ENCODE measurements around the gene HPSE.

HPSE gene

GRCh38 chr4:83334425-83335241 lies at the start of gene HPSE:
Gene HPSE, minus strand, starts transcription at chr4:83334848. Its CDS starts 66 bp downstream, at chr4:83334782.
- Histone ChIP-seq H3K36me3 (ENCODE audit: control insufficient read depth in 2 of 2, insufficient read depth in 2 of 2, low read length in 2 of 2) (no peaks in the 10 kb centered on the region), H3K9me3 (ENCODE audit: control insufficient read depth in 2 of 2, low read length in 2 of 2) (no peaks in the 10 kb centered on the region), H3K4me3 (ENCODE audit: low read length in 2 of 2) (peak within 1 kb of the TSS; percentile 67 to 82), H3K27ac (ENCODE audit: low read depth in 2 of 2, low read length in 2 of 2) (peak within 1 kb of the TSS in 1 of 2 donors; percentile 56), H3K9ac (ENCODE audit: low read depth in 1 of 2, low read length in 2 of 2) (peak within 1 kb of the TSS; percentile 60 to 63), H3K4me1 (ENCODE audit: control insufficient read depth in 2 of 2, insufficient read depth in 2 of 2, low read length in 2 of 2) (peaks cover 2 to 3% of the 10 kb centered on the region in 2 donors), H3K27me3 (ENCODE audit: control insufficient read depth in 2 of 2, insufficient read depth in 2 of 2, low read length in 2 of 2) (no peaks in the 10 kb centered on the region)

DNA sequence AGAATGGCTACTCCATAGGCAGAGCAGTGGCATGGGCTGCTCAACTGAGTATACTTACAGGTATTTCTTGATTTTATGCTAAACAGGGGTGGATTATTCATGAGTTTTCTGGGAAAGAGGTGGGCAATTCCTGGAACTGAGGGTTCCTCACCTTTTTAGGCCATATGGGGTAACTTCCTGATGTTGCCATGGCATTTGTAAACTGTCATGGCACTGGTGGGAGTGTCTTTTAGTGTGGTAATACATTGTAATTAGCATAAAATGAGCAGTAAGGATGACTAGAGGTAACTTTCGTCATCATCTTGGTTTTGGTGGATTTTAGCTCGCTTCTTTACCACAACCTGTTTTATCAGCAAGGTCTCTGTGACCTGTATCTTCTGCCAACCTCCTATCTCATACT lies 48.2 kb upstream of the HPSE start:
- H3K27ac ChIP-seq (ENCODE audit: low read depth in 2 of 2, low read length in 2 of 2), result no peak overlapping the region

GRCh38 chr4:83381173-83381572 lies 46.5 kb upstream of the HPSE start:
- Histone ChIP-seq H3K36me3 (ENCODE audit: control insufficient read depth in 2 of 2, insufficient read depth in 2 of 2, low read length in 2 of 2) (no peaks in the 10 kb centered on the region), H3K9ac (ENCODE audit: low read depth in 1 of 2, low read length in 2 of 2) (no peak overlapping the region), H3K27me3 (ENCODE audit: control insufficient read depth in 2 of 2, insufficient read depth in 2 of 2, low read length in 2 of 2) (no peaks in the 10 kb centered on the region), H3K27ac (ENCODE audit: low read depth in 2 of 2, low read length in 2 of 2) (no peak overlapping the region), H3K9me3 (ENCODE audit: control insufficient read depth in 2 of 2, low read length in 2 of 2) (peaks cover 5% of the 10 kb centered on the region in 2 donors), H3K4me3 (ENCODE audit: low read length in 2 of 2) (no peak overlapping the region), H3K4me1 (ENCODE audit: control insufficient read depth in 2 of 2, insufficient read depth in 2 of 2, low read length in 2 of 2) (no peaks in the 10 kb centered on the region)

More for the DNA sequence above, 48.2 kb upstream of the HPSE start:
- H3K27me3 ChIP-seq (ENCODE audit: control insufficient read depth in 2 of 2, insufficient read depth in 2 of 2, low read length in 2 of 2), result no peaks in the 10 kb centered on the region
- peaks cover 5% of the 10 kb centered on the region in 2 donors for H3K9me3 ChIP-seq (ENCODE audit: control insufficient read depth in 2 of 2, low read length in 2 of 2)
- no peaks in the 10 kb centered on the region for H3K36me3 ChIP-seq (ENCODE audit: control insufficient read depth in 2 of 2, insufficient read depth in 2 of 2, low read length in 2 of 2)
- no peaks in the 10 kb centered on the region for H3K4me1 ChIP-seq (ENCODE audit: control insufficient read depth in 2 of 2, insufficient read depth in 2 of 2, low read length in 2 of 2)
- H3K4me3 ChIP-seq (ENCODE audit: low read length in 2 of 2), result no peak overlapping the region
- no peak overlapping the region for H3K9ac ChIP-seq (ENCODE audit: low read depth in 1 of 2, low read length in 2 of 2)

DNA sequence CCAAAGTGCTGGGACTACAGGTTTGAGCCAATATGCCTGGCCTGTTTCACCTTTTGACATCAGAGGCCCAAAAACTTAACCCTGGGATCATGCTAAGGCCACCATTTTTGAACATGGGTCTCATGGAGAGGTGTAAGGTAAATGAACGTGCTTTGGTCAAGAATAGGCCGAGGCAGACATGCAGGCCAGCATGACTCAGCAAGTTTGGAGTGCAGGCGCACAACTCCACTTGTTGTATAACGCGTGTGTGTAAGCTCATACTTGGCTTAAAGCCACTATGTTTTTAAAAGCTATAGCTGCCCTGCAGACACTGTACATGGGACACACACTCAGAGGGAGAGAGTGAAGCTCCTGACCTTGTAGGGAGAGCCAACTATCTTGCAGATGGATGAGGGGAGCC lies 43.8 kb upstream of the HPSE start:
- H3K9ac ChIP-seq (ENCODE audit: low read depth in 1 of 2, low read length in 2 of 2), result no peak overlapping the region
- H3K36me3 ChIP-seq (ENCODE audit: control insufficient read depth in 2 of 2, insufficient read depth in 2 of 2, low read length in 2 of 2), result no peaks in the 10 kb centered on the region
- no peaks in the 10 kb centered on the region for H3K27me3 ChIP-seq (ENCODE audit: control insufficient read depth in 2 of 2, insufficient read depth in 2 of 2, low read length in 2 of 2)
- no peak overlapping the region for H3K4me3 ChIP-seq (ENCODE audit: low read length in 2 of 2)
- H3K4me1 ChIP-seq (ENCODE audit: control insufficient read depth in 2 of 2, insufficient read depth in 2 of 2, low read length in 2 of 2), result no peaks in the 10 kb centered on the region
- no peak overlapping the region for H3K27ac ChIP-seq (ENCODE audit: low read depth in 2 of 2, low read length in 2 of 2)
- H3K9me3 ChIP-seq (ENCODE audit: control insufficient read depth in 2 of 2, low read length in 2 of 2), result peaks cover 5% of the 10 kb centered on the region in 2 donors

GRCh38 chr4:83372931-83373330 lies 38.3 kb upstream of the HPSE start:
- H3K4me3 ChIP-seq (ENCODE audit: low read length in 2 of 2), result no peak overlapping the region
- no peaks in the 10 kb centered on the region for H3K9me3 ChIP-seq (ENCODE audit: control insufficient read depth in 2 of 2, low read length in 2 of 2)
- no peak overlapping the region for H3K27ac ChIP-seq (ENCODE audit: low read depth in 2 of 2, low read length in 2 of 2)
- no peak overlapping the region for H3K9ac ChIP-seq (ENCODE audit: low read depth in 1 of 2, low read length in 2 of 2)
- H3K4me1 ChIP-seq (ENCODE audit: control insufficient read depth in 2 of 2, insufficient read depth in 2 of 2, low read length in 2 of 2), result no peaks in the 10 kb centered on the region
- no peaks in the 10 kb centered on the region for H3K27me3 ChIP-seq (ENCODE audit: control insufficient read depth in 2 of 2, insufficient read depth in 2 of 2, low read length in 2 of 2)
- no peaks in the 10 kb centered on the region for H3K36me3 ChIP-seq (ENCODE audit: control insufficient read depth in 2 of 2, insufficient read depth in 2 of 2, low read length in 2 of 2)

GRCh38 chr4:83371936-83372335 lies 37.3 kb upstream of the HPSE start:
- H3K4me1 ChIP-seq (ENCODE audit: control insufficient read depth in 2 of 2, insufficient read depth in 2 of 2, low read length in 2 of 2), result no peaks in the 10 kb centered on the region
- no peaks in the 10 kb centered on the region for H3K36me3 ChIP-seq (ENCODE audit: control insufficient read depth in 2 of 2, insufficient read depth in 2 of 2, low read length in 2 of 2)
- H3K27ac ChIP-seq (ENCODE audit: low read depth in 2 of 2, low read length in 2 of 2), result no peak overlapping the region
- no peak overlapping the region for H3K9ac ChIP-seq (ENCODE audit: low read depth in 1 of 2, low read length in 2 of 2)
- no peak overlapping the region for H3K4me3 ChIP-seq (ENCODE audit: low read length in 2 of 2)
- H3K9me3 ChIP-seq (ENCODE audit: control insufficient read depth in 2 of 2, low read length in 2 of 2), result no peaks in the 10 kb centered on the region
- H3K27me3 ChIP-seq (ENCODE audit: control insufficient read depth in 2 of 2, insufficient read depth in 2 of 2, low read length in 2 of 2), result no peaks in the 10 kb centered on the region

DNA sequence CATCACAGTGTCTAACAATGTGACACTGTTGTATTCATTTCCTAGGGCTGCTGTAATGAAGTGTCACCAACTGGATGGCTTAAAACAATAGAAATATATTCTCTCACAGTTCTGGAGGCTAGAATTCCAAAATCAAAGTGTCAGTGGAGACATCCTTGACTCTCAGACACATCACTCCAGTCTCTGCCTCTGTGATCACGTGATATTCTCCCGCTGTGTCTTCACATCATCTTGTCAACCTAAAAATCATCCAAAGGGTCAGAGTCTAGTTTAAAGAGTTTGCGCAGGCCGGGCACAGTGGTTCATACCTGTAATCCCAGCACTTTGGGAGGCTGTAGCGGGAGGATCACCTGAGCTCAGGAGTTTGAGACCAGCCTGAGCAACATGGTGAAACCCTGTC lies 36.6 kb upstream of the HPSE start:
- H3K9ac ChIP-seq (ENCODE audit: low read depth in 1 of 2, low read length in 2 of 2), result no peak overlapping the region
- no peaks in the 10 kb centered on the region for H3K36me3 ChIP-seq (ENCODE audit: control insufficient read depth in 2 of 2, insufficient read depth in 2 of 2, low read length in 2 of 2)
- H3K9me3 ChIP-seq (ENCODE audit: control insufficient read depth in 2 of 2, low read length in 2 of 2), result no peaks in the 10 kb centered on the region
- H3K27ac ChIP-seq (ENCODE audit: low read depth in 2 of 2, low read length in 2 of 2), result no peak overlapping the region
- H3K4me1 ChIP-seq (ENCODE audit: control insufficient read depth in 2 of 2, insufficient read depth in 2 of 2, low read length in 2 of 2), result no peaks in the 10 kb centered on the region
- no peaks in the 10 kb centered on the region for H3K27me3 ChIP-seq (ENCODE audit: control insufficient read depth in 2 of 2, insufficient read depth in 2 of 2, low read length in 2 of 2)
- no peak overlapping the region for H3K4me3 ChIP-seq (ENCODE audit: low read length in 2 of 2)

DNA sequence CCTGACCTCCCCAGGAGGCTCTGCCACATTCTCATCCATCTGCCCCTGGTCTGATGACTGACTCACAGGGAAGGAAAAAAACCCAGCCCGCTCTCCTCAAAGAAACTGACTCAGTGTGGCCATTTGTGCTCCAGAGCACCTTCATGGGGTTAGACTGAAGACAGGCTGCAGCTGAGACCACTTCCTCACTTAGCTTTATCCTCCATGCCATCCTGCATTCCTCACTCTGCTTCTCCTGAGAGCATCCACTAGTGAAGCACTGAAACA lies 35.9 kb upstream of the HPSE start:
- no peaks in the 10 kb centered on the region for H3K27me3 ChIP-seq (ENCODE audit: control insufficient read depth in 2 of 2, insufficient read depth in 2 of 2, low read length in 2 of 2)
- no peaks in the 10 kb centered on the region for H3K9me3 ChIP-seq (ENCODE audit: control insufficient read depth in 2 of 2, low read length in 2 of 2)
- no peak overlapping the region for H3K27ac ChIP-seq (ENCODE audit: low read depth in 2 of 2, low read length in 2 of 2)
- H3K4me1 ChIP-seq (ENCODE audit: control insufficient read depth in 2 of 2, insufficient read depth in 2 of 2, low read length in 2 of 2), result no peaks in the 10 kb centered on the region
- H3K9ac ChIP-seq (ENCODE audit: low read depth in 1 of 2, low read length in 2 of 2), result no peak overlapping the region
- no peaks in the 10 kb centered on the region for H3K36me3 ChIP-seq (ENCODE audit: control insufficient read depth in 2 of 2, insufficient read depth in 2 of 2, low read length in 2 of 2)
- no peak overlapping the region for H3K4me3 ChIP-seq (ENCODE audit: low read length in 2 of 2)

- H3K36me3 ChIP-seq (ENCODE audit: control insufficient read depth in 2 of 2, insufficient read depth in 2 of 2, low read length in 2 of 2), result no peaks in the 10 kb centered on the region
- no peaks in the 10 kb centered on the region for H3K4me1 ChIP-seq (ENCODE audit: control insufficient read depth in 2 of 2, insufficient read depth in 2 of 2, low read length in 2 of 2)
- no peak overlapping the region for H3K4me3 ChIP-seq (ENCODE audit: low read length in 2 of 2)
- no peaks in the 10 kb centered on the region for H3K9me3 ChIP-seq (ENCODE audit: control insufficient read depth in 2 of 2, low read length in 2 of 2)
- H3K27me3 ChIP-seq (ENCODE audit: control insufficient read depth in 2 of 2, insufficient read depth in 2 of 2, low read length in 2 of 2), result no peaks in the 10 kb centered on the region
- no peak overlapping the region for H3K27ac ChIP-seq (ENCODE audit: low read depth in 2 of 2, low read length in 2 of 2)
- no peak overlapping the region for H3K9ac ChIP-seq (ENCODE audit: low read depth in 1 of 2, low read length in 2 of 2)
Measured at GRCh38 chr4:83369831-83370639, 35.4 kb upstream of the HPSE start.

GRCh38 chr4:83364312-83364711 lies 29.7 kb upstream of the HPSE start:
- no peaks in the 10 kb centered on the region for H3K9me3 ChIP-seq (ENCODE audit: control insufficient read depth in 2 of 2, low read length in 2 of 2)
- no peak overlapping the region for H3K4me3 ChIP-seq (ENCODE audit: low read length in 2 of 2)
- no peak overlapping the region for H3K9ac ChIP-seq (ENCODE audit: low read depth in 1 of 2, low read length in 2 of 2)
- no peaks in the 10 kb centered on the region for H3K36me3 ChIP-seq (ENCODE audit: control insufficient read depth in 2 of 2, insufficient read depth in 2 of 2, low read length in 2 of 2)
- peaks cover 4 to 8% of the 10 kb centered on the region in 2 donors for H3K4me1 ChIP-seq (ENCODE audit: control insufficient read depth in 2 of 2, insufficient read depth in 2 of 2, low read length in 2 of 2)
- H3K27me3 ChIP-seq (ENCODE audit: control insufficient read depth in 2 of 2, insufficient read depth in 2 of 2, low read length in 2 of 2), result no peaks in the 10 kb centered on the region
- H3K27ac ChIP-seq (ENCODE audit: low read depth in 2 of 2, low read length in 2 of 2), result no peak overlapping the region
